HepG2 (cell line): ENCODE data around the gene CGREF1. TPM values are rescaled to one million over a fixed set of nuclear protein-coding genes. Genes with fewer than 3 reads are reported as not detected.

Source experiments
- DNMT3B ChIP-seq: conservative IDR thresholded peaks from 2 replicates; pipeline ENCODE4 v1.6.1; 2016; ENCODE audit warnings: missing biosample characterization, control low read depth
- HNF4A ChIP-seq: sonication (generic); formaldehyde crosslinking; IDR thresholded peaks from 2 replicates; pipeline ENCODE4 v1.4.0; 2020; ENCODE audit warnings: missing genetic modification reagents
- HNRNPH1 ChIP-seq: fragments of 200-400 bp; formaldehyde crosslinking; optimal IDR thresholded peaks from 2 replicates; pipeline ENCODE3; 2017; ENCODE audit warnings: mild to moderate bottlenecking, low read depth, low read length
- KLF9 ChIP-seq: IDR thresholded peaks from 2 replicates; pipeline ENCODE4 v1.6.1; 2016; ENCODE audit warnings: low read depth
- POGZ ChIP-seq: sonication (generic); formaldehyde crosslinking; IDR thresholded peaks from 2 replicates; pipeline ENCODE4 v1.4.0; 2020; ENCODE audit warnings: mild to moderate bottlenecking, missing genetic modification reagents
- RFX3 ChIP-seq: IDR thresholded peaks from 2 replicates; pipeline ENCODE4 v1.6.1; 2016; ENCODE audit warnings: missing biosample characterization, missing genetic modification reagents
- SETDB1 ChIP-seq: sonication (generic); formaldehyde crosslinking; IDR thresholded peaks from 2 replicates; pipeline ENCODE4 v1.5.1; 2020; ENCODE audit warnings: missing genetic modification reagents, mild to moderate bottlenecking, borderline replicate concordance
- SPEN ChIP-seq: sonication (generic); formaldehyde crosslinking; IDR thresholded peaks from 2 replicates; pipeline ENCODE4 v1.5.1; 2020; ENCODE audit warnings: low read depth, mild to moderate bottlenecking, missing genetic modification reagents
- TGIF2 ChIP-seq: IDR thresholded peaks from 2 replicates; pipeline ENCODE4 v1.6.1; 2016; ENCODE audit warnings: control low read depth, missing compliant biosample characterization
- THYN1 ChIP-seq: sonication (generic); formaldehyde crosslinking; IDR thresholded peaks from 2 replicates; pipeline ENCODE4 v1.8.1; 2023; ENCODE audit warnings: low read depth, mild to moderate bottlenecking, moderate library complexity, missing genetic modification reagents, borderline replicate concordance
- polyA plus RNA-seq, 8 experiments: library from polyadenylated mRNA; depleted of rRNA in 3 of 8; stranded (reverse) in 7 of 8; unstranded in 1 of 8; fragments of >200 nt; fragmentation: Illumina TruSeq in 4 of 8; extraction: Trizol in 4 of 8; gene quantifications; 2 replicates each; pipeline versions ENCODE4 v1.2.1 to v1.2.3, GENCODE V29; 2011 to 2016; ENCODE audit warnings: low read depth in 4 of 8, missing spikeins in 1 of 8, mixed read lengths in 1 of 8; ENCODE audit not compliant: insufficient read depth in 1 of 8
- total RNA-seq, 5 experiments: library from RNA; depleted of rRNA; stranded (reverse); fragments of >200 nt; fragmentation: Illumina TruSeq; extraction: Trizol; gene quantifications; 2 replicates each; pipeline ENCODE4 v1.2.3, GENCODE V29; 2016; ENCODE audit warnings: low read depth in 1 of 5
- TF ChIP-seq, protein P1 (sequence below): sonication (generic); formaldehyde crosslinking; IDR thresholded peaks from 2 replicates; pipeline ENCODE4 v1.5.1; 2020; ENCODE audit warnings: missing genetic modification reagents, mild to moderate bottlenecking, borderline replicate concordance
- TF ChIP-seq, protein P2 (sequence below): sonication (generic); formaldehyde crosslinking; IDR thresholded peaks from 2 replicates; pipeline ENCODE4 v1.4.0; 2020; ENCODE audit warnings: missing genetic modification reagents, low read depth, mild to moderate bottlenecking, borderline replicate concordance
- TF ChIP-seq, protein P3 (sequence below): sonication (generic); formaldehyde crosslinking; IDR thresholded peaks from 2 replicates; pipeline ENCODE4 v1.5.1; 2020; ENCODE audit warnings: mild to moderate bottlenecking, moderate library complexity, missing genetic modification reagents
- TF ChIP-seq, protein P4 (sequence below): sonication (generic); formaldehyde crosslinking; IDR thresholded peaks from 2 replicates; pipeline ENCODE4 v1.4.0; 2020; ENCODE audit warnings: mild to moderate bottlenecking, missing genetic modification reagents
- TF ChIP-seq, protein P5 (sequence below): sonication (generic); formaldehyde crosslinking; IDR thresholded peaks from 2 replicates; pipeline ENCODE4 v1.4.0; 2020; ENCODE audit warnings: missing genetic modification reagents

Gene CGREF1
- total and polyA plus RNA-seq, 2 of the 13 experiments (the other 11 are each of a cell fraction or from before 2014, with no cell fraction given), result 13.9 to 23.4 TPM

DNA sequence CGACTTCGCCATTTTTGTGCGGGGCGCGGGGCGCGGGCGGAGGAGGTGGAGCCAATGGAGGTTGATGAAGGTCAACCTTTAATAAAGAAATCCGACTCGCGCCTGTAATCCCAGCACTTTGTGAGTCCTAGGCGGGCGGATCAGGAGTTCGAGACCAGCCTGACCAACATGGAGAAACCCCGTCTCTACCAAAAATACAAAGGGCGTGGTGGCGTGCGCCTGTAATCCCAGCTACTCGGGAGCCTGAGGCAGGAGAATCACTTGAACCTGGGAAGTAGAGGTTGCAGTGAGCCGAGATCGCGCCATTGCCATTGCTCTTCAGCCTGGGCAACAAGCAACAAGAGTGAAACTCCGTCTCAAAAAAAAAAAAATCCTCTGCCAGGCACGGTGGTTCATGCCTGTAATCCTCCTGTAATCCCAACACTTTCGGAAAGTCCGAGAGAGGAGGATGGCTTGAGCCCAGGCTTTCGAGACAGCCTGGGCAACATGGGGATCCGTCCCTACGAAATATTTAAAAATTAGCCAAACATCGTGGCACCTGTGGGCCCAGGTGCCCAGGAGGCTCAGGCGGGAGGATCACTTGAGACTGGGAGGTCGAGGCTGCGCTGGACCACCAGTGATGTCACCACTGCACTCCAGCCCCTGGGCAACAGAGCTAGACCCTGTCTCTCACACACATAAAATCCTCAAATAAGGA lies 16.0 kb upstream of the CGREF1 start (continued):
- TF ChIP-seq, protein P1, sequence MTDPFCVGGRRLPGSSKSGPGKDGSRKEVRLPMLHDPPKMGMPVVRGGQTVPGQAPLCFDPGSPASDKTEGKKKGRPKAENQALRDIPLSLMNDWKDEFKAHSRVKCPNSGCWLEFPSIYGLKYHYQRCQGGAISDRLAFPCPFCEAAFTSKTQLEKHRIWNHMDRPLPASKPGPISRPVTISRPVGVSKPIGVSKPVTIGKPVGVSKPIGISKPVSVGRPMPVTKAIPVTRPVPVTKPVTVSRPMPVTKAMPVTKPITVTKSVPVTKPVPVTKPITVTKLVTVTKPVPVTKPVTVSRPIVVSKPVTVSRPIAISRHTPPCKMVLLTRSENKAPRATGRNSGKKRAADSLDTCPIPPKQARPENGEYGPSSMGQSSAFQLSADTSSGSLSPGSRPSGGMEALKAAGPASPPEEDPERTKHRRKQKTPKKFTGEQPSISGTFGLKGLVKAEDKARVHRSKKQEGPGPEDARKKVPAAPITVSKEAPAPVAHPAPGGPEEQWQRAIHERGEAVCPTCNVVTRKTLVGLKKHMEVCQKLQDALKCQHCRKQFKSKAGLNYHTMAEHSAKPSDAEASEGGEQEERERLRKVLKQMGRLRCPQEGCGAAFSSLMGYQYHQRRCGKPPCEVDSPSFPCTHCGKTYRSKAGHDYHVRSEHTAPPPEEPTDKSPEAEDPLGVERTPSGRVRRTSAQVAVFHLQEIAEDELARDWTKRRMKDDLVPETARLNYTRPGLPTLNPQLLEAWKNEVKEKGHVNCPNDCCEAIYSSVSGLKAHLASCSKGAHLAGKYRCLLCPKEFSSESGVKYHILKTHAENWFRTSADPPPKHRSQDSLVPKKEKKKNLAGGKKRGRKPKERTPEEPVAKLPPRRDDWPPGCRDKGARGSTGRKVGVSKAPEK, result 0 out of 2 replicates have a peak, but pooled peaks have one; percentile 26
- TF ChIP-seq THYN1 (CRISPR knock-in tag) (peak; percentile 75; the same call in 1 of the 2 replicates), KLF9 (0 out of 2 replicates have a peak, but pooled peaks have one; percentile 53), HNRNPH1 (no peak), SPEN (CRISPR knock-in tag) (no peak), RFX3 (CRISPR knock-in tag) (no peak), SETDB1 (no peak), DNMT3B (CRISPR knock-in tag) (no peak), TGIF2 (CRISPR knock-in tag) (no peak), HNF4A (no peak), POGZ (CRISPR knock-in tag) (no peak)
- TF ChIP-seq, protein P2, sequence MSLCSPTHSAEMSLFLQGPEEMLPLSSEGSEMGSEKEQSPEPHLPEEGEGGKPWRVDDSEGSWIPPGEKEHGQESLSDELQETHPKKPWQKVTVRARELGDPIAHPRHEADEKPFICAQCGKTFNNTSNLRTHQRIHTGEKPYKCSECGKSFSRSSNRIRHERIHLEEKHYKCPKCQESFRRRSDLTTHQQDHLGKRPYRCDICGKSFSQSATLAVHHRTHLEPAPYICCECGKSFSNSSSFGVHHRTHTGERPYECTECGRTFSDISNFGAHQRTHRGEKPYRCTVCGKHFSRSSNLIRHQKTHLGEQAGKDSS (CRISPR knock-in tag), result 0 out of 2 replicates have a peak, but pooled peaks have one; percentile 0
- TF ChIP-seq, protein P3, sequence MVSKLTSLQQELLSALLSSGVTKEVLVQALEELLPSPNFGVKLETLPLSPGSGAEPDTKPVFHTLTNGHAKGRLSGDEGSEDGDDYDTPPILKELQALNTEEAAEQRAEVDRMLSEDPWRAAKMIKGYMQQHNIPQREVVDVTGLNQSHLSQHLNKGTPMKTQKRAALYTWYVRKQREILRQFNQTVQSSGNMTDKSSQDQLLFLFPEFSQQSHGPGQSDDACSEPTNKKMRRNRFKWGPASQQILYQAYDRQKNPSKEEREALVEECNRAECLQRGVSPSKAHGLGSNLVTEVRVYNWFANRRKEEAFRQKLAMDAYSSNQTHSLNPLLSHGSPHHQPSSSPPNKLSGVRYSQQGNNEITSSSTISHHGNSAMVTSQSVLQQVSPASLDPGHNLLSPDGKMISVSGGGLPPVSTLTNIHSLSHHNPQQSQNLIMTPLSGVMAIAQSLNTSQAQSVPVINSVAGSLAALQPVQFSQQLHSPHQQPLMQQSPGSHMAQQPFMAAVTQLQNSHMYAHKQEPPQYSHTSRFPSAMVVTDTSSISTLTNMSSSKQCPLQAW (CRISPR knock-in tag), result 0 out of 2 replicates have a peak, but pooled peaks have one; percentile 18
- TF ChIP-seq, protein P4, sequence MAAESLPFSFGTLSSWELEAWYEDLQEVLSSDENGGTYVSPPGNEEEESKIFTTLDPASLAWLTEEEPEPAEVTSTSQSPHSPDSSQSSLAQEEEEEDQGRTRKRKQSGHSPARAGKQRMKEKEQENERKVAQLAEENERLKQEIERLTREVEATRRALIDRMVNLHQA, result no peak
- TF ChIP-seq, protein P5, sequence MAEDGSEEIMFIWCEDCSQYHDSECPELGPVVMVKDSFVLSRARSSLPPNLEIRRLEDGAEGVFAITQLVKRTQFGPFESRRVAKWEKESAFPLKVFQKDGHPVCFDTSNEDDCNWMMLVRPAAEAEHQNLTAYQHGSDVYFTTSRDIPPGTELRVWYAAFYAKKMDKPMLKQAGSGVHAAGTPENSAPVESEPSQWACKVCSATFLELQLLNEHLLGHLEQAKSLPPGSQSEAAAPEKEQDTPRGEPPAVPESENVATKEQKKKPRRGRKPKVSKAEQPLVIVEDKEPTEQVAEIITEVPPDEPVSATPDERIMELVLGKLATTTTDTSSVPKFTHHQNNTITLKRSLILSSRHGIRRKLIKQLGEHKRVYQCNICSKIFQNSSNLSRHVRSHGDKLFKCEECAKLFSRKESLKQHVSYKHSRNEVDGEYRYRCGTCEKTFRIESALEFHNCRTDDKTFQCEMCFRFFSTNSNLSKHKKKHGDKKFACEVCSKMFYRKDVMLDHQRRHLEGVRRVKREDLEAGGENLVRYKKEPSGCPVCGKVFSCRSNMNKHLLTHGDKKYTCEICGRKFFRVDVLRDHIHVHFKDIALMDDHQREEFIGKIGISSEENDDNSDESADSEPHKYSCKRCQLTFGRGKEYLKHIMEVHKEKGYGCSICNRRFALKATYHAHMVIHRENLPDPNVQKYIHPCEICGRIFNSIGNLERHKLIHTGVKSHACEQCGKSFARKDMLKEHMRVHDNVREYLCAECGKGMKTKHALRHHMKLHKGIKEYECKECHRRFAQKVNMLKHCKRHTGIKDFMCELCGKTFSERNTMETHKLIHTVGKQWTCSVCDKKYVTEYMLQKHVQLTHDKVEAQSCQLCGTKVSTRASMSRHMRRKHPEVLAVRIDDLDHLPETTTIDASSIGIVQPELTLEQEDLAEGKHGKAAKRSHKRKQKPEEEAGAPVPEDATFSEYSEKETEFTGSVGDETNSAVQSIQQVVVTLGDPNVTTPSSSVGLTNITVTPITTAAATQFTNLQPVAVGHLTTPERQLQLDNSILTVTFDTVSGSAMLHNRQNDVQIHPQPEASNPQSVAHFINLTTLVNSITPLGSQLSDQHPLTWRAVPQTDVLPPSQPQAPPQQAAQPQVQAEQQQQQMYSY (CRISPR knock-in tag), result no peak
